Activated CD4-positive, alpha-beta T cell treated with anti-CD3 and anti-CD28 coated beads, Interleukin-2, amount 50 U/mL, for 48 hours (primary cell): Measurements from ENCODE around the gene NEIL3.

Experiments
- DNase-seq, 2 experiments: peaks; one replicate each; pipeline ENCODE4 v3.0.0-alpha.2; 2020

Gene NEIL3, protein sequence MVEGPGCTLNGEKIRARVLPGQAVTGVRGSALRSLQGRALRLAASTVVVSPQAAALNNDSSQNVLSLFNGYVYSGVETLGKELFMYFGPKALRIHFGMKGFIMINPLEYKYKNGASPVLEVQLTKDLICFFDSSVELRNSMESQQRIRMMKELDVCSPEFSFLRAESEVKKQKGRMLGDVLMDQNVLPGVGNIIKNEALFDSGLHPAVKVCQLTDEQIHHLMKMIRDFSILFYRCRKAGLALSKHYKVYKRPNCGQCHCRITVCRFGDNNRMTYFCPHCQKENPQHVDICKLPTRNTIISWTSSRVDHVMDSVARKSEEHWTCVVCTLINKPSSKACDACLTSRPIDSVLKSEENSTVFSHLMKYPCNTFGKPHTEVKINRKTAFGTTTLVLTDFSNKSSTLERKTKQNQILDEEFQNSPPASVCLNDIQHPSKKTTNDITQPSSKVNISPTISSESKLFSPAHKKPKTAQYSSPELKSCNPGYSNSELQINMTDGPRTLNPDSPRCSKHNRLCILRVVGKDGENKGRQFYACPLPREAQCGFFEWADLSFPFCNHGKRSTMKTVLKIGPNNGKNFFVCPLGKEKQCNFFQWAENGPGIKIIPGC

DNA sequence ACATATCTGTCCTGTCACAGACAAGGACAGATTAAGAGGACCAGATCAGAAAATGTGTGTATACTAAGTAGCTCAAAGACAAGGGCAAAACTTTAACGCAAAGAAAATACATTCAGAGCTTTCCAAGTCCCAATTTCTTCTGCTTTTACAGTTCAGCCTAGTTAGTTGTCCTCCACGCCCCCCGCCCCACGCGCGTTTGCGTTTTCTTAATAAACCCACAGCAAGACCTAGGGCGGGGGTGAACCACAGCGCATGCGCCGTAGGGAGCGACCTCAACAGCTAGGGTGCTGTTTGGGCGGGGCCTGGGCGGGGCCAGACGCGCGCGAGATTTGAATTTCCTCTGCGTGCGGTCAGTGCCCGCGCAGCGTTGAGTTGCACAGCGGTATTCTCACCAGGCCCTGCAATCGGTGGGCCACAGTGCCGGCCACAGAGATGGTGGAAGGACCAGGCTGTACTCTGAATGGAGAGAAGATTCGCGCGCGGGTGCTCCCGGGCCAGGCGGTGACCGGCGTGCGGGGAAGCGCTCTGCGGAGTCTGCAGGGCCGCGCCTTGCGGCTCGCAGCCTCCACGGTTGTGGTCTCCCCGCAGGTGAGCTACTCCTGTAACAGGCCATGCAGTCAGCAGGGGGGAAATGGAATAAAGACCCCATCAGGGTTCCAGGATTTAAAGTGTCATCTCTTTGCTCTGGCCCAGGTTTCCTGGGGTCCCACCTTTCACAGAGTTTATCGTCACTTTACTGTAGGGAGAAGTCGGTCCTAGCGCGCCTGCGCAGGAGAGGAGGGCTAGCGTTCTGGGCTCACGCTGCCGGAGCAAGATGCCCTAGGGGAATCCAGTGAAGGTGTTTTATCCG lies at the start of gene NEIL3:
Gene NEIL3 (plus strand): TSS at position 353 of the 850 bp plus-strand sequence. CDS start 80 bp downstream, at position 433.
- peak; percentile 98 to 99 for DNase-seq

DNA sequence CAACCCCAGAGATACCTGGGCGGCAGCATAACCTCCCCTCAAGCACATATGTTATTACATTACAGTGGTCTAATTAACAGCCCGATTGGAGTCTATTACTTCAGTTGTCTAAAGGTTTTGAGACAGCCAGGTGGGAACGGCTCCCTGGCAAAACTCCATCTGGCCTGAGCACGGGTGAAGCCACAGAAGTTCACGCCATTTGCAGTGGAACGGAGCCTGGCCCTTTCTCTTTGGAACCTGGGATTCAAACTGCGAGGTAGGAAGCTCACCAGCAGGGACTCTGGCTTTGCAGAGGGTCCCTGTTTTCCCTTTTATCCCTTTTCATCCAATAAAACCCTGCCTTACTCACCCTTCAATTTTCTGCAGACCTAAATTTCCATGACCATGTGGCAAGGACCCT lies 45.9 kb upstream of the NEIL3 start:
- no peak for DNase-seq

DNA sequence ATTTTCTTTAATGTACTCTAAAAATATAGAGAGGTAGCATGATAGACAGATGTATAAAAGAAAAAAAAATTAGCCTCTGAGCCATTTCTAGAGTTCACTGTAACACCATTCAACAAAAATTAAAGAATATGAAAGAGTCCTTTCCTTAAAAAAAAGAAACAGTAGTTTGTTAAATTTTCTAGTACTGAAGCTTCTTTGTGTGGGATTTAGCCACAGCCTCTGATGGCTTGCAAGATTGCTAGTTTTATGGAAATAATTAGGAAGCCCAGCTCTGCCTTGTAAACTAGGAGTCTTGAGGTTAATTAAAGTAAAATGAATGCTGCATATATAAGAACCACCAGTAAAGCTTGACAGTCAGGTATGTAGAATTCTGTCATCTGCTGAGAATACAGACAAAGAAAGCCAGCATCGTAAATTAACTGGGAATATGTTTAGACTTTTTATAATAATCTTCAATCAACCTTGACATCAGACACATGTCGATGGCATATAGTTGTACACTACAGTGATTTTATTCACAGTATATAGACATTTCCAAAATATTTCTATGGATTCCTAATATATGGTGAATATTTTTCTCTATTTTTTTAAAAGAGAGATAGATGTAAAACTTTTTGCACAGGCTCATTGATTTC lies 44.8 kb upstream of the NEIL3 start:
- DNase-seq, result no peak

DNA sequence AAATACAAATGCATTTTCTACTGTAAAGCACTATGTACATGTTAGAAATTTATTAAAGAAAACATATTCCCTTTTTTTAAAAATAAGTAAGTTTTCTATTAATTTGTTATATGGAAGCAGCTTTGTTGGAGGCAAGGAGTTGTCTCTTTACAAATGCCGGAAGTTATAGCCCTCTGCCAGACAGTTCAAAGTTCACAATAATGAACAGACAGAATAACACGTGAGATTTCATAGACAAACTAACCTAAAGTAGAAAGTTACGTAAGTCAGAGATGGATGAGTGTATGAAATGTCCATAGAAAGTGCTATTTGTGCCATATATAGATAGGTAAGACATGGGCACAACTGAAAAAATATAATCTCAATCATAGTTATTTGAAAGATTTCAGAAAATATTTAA lies 43.9 kb upstream of the NEIL3 start:
- DNase-seq, result no peak

DNA sequence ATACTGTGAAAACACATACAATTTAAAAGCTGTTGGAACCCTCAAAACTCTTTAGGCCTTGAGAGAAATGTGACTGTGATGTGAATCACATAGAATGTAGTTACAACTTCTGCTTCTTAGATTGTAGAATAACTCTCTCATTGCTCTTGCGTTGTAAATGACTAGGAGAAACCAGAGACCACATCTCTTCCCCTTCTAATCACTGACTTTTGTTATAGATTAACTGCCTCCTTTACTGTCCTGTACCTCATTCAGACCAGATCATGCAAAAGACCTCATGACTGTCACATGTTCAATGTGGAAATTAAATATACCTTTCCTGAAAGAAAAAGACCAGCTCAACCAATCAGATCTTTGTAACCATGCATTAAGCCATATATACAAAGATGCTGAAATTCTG lies 43.2 kb upstream of the NEIL3 start:
- no peak for DNase-seq

DNA sequence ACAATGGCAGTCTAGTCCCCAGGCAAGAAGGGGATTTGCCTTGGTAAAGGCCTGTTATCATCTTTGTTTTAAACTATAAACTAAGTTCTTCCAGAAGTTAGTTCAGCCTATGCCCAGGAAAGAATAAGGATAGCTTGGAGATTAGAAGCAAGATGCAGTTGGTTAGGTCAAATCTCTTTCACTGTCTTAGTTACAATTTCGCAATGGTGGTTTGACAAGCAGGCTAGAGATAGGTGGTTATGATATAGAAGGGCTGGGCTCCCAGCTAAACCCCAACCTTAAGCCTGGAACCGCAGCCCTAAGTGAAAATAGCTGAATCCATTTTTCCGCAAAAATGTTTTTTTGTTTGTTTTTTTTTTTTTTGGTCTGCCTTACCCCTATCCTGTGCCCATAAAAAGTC lies 41.8 kb upstream of the NEIL3 start:
- no peak for DNase-seq

DNA sequence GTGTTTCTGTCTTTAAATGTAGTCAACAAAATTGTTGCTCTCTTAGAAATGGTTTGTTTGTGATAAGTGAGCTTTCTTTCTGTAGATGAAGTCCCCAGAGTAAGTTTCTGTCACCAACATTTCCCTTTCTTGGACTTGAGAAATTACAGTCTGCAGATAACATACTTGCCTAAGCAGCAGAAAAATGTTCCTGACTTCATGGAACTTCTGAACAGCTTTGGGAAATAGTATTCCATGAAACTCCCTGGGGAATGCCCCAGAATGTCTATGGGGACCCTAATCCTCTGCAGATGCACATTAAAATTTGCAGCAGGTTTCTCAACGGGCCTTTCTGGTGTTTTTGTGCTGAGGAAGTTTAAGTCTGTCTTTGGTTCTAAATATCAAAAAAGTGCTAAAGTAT lies 38.6 kb upstream of the NEIL3 start:
- no peak for DNase-seq

DNA sequence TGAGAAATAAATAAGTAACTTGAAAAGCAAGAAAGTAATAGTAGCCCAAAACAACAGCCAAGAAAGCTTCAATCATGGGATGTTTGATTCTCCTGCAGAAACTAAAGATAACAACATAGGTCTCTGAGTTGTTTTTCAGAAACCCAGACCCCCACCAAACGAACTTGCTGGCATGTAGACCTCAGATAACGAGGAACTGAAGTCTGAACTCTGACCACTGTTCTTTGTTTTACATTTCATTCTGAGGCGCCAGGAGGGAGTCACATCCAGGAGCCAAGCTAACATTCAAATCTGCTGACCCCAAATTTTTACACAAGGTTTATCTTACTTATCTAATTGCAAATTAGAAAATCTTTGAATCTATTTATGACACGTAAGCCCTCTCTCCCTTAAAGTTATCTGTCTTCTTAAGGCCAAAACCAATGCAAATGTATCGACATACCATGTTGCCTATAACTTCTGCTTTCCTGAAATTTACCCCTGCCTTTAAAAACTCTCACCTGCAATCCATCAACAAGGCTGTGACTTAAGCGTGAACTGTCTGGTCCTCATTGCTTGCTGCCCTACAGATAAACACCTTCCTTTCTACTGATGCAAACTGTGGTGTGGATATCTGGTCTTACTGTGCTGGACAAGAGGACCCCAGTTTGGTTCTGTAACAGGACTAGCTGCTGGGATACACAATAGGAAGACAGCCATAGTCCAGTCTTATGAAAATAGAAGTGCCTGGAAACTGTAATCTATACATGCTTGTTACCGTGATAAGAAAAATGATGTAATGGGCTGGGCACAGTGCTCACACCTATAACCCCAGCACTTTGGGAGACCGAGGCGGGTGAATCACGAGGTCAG lies 37.5 kb upstream of the NEIL3 start:
- no peak for DNase-seq

DNA sequence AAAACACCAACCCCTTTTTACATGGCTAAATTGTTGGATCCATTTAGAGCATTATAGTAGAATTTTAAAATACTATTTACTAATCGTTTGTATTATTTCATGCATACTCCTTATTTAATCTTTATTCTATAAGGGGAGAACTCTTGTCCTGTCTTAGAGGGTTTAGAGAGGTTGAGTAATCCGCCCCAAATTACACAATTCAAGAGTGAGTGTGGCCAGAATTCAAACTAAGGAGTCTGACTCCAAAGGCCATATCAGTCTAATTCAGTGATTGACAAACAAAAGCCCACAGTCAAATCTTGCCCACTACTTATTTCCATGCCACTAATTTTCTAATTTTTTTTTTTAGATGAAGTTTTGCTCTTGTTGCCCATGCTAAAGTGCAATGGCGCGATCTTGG lies 33.7 kb upstream of the NEIL3 start:
- no peak for DNase-seq

DNA sequence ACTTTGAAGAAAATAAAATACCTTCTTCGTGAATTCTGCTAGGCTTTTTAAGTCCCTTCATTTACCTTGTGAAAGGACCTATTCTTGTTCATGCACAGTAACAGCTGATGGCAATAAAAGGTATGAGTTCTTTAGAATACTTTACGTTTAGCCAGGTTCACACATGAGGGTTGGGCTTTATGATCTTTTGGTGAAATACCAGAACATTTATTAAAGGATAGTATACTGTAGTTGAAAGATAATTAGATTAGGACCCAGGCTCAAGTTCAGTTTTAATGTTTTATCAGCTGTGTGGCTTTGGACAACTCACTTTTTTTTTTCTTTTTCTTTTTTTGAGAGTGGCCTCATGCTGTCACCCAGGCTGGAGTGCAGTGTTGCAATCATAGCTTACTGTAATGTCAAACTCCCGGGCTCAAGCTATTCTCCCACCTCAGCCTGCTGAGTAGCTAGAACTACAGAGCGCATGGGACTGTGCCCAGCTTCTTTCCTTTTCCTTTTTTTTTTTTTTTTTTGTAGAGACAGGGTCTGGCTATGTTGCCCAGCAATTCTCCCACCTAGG lies 28.2 kb upstream of the NEIL3 start:
- no peak for DNase-seq

DNA sequence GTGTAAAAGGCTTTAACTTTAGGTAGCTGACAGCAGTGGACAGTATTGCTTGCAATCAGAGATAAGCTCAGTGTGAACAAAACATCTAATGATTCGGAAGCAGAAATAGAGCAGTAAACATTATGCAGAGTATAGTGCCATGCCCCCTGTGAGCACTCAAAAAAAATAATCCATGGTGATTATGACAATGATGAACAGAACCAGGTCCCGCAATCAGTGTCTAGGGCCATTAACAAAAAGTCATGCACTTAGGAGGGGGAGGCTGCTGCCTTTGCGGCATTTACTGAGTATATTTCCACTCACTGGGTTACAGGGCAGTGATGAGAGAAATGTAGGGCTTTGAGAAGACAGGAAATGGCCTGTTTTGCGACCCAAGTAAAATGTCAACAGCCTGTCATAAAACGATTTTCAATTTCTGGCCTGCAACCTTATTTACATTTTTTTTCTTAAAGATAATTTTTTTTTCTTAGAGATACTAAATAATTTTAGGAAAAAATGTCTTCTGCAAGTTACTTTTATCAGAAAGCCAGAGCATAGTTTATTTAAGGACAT lies 27.3 kb upstream of the NEIL3 start:
- DNase-seq, result no peak

DNA sequence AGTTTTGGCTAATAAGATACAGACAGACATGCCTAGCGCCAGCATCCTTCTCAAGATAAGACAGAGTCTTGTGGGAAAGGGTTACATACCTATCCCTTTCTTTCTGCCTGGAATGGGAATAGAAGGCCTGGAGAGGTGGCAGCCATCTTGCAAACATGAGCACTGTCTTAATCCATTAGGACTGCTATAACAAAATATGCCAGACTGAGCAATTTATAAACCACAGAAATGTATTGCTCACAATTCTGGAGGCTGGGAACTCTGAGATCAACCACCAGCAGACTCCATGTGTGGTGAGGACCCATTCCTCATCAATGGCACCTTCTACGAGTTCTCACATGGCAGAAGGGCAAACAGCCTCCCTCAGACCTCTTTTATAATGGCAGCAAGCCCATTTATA lies 26.5 kb upstream of the NEIL3 start:
- DNase-seq, result no peak

DNA sequence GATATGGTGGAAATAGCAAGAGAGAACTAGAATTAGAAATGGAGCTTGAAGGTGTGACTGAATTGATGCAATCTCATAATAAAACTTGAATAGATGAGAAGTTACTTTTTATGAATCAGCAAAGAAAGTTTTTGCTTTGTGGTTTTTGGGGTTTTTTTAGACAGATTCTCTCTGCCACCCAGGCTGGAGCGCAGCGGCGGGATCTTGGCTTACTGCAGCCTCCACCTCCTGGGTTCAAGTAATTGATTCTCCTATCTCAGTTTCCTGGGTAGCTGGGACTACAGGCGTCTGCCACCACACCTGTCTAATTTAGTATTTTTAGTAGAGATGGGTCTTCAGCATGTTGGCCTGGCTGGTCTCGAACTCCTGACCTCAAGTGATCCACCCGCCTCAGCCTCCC lies 23.7 kb upstream of the NEIL3 start:
- DNase-seq, result no peak

DNA sequence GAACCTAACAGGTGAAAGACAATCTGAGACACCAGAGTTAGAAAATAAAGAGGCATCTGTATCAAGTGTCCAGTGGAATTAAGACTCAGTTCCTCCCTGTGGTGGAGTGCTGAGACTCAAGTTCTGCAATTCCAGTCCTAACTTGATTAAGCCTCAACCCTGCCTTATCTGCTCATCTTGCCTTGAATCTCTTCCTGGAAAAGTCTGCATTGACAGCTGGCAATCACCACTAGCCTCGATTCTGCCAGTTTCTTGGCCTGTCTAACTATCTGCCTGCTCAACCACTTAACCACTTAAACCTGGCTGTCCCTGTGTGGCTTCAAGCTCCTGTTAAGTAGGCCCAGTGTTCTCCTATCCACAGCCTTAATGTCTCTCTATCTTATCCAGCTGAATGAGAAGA lies 22.4 kb upstream of the NEIL3 start:
- no peak for DNase-seq

DNA sequence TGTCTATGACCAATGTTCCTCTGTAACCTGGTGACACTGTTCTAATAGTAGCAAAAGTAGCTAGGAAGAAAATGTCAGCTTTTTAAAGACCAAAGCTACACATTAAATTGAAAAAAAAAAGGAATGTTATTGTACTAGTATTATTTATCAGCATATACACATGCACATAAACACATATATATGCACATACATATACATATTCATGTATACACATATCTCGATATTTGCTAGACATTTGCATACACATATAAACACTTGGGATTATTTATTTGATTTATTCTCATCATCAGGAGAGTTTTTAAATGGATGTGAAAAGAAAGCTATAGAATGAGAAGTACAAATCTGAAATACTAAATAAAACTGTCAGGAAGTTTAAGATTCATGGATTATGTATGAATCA lies 21.3 kb upstream of the NEIL3 start:
- no peak for DNase-seq

DNA sequence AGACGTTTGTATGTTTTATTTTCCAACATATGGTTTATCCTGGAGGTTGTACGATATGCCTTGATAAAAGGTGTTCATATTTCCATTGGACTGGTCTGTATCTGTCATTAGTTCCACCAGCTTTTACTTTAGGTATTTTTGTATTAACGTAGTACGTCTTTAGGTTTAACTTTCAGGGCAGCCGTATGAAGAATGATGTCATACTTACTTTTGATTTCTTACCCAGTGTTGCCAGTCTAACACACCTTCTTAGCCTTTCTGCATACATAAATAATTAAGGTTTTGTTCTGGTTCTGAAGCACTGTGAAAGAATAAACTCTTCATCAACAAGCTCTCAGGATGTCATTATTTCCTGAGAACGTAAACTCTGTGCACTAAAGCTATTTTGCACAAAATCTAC lies 18.9 kb upstream of the NEIL3 start:
- DNase-seq, result no peak

DNA sequence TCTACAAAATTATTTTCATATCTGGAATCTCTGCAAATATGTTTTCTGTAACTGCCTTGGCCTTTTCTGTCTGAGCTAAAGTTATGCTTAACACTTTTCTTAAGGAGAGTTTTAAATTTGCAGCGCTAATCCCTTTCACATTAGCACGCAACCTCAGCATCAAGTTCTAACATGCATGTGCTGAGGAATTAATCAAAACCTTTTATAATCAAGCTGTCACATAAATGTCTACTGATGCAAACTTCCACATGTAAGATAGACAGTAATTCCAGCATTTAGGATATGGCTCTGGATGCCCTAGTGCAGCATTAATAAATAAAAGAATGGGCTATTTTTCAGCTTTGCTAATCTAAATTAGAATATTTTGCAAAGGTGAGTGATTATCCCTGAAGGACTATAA lies 17.5 kb upstream of the NEIL3 start:
- DNase-seq, result no peak

DNA sequence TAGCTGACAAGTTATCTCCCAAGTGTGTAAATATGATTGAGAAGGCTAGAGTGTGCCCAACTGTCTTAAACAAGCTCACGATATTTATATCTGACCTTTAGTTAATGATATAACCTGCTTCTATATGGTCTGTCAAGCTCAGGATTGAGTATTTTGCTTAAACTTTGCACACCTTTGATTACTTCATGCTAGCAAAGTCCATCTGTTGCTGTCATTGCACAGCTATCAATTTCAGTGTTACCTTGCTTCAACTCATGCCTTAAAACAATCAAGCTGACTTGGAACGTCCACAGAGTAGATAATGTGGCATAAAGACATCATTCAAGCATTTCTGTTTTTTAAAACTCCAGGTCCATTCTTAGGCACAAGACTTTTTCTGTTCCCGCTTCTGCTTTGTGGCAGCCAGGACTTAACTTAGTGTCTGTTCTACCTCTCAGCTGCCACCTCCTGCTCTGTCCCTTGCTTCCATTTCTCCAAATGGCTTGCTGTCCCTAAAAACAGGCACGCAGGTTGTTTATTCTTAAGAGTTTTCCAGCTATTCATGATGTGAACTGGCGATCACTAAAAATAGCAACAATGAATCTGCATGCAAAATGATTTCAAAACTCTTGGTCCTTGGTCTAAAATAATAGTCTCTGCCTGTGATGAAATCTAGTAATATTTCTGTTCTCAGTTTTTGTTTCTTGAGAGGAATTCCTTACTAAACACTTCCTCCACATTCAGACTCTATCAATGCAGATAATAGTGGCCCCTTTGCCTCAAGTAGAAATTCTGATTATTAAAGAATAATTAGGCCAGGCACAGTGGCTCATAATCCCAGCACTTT lies 16.3 kb upstream of the NEIL3 start:
- no peak for DNase-seq

DNA sequence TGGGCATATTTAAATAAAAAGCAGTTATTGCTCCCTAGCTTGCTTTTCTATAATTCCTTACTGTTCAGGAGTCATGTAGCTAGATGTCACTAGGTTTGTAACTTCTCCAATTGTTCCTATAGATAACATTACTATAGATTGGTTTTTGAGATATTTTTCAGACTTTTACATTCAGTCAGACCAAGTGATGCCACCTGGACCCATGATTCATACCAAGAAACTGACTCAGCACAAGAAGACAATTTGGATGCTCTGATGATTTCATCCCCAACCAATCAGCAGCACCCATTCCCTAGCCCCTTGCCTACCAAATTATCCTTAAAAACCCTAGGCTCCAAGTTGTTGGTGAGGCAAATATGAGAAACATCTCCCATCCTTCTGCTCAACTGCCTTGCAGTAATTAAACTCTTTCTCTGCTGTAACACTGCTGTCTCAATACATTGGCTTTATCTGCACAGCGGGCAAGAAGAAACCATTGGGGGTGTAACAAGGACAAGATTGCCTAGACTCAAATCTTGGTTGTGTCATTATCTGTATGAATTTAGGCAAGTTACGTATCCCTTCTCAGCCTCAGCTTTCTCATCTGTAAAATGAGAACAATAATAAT lies 11.8 kb upstream of the NEIL3 start:
- no peak for DNase-seq

DNA sequence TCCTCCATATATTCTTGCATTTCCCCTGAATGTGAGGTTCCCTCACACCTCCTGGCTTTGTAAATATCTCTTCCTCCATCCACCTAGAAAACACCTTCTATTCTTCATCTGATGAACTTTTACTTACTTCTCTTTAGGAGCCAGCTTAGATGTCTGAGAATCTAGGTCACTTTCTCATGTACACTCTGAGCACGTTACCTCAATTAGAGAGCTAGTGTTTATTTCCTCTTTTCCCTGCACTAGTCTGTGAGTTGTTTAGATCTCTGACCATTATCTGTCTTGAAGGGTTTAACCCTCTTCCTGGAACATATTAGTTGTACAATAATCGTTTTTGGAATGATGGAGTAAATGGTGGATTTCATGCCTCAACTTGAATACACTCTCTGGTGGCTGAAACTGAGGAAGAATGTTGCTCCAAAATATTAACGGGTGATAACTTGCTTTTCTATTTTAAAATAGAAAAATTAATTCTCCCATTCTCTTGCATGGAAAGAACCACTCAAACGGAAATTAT lies 8.5 kb upstream of the NEIL3 start:
- DNase-seq, result no peak
